ENCODE results near the gene A3GALT2. TPM values are rescaled to one million over a fixed set of nuclear protein-coding genes. Genes with fewer than 3 reads are reported as not detected.

A3GALT2 gene
- total RNA-seq, 1 donor from 2014 or later, result not detected

DNA sequence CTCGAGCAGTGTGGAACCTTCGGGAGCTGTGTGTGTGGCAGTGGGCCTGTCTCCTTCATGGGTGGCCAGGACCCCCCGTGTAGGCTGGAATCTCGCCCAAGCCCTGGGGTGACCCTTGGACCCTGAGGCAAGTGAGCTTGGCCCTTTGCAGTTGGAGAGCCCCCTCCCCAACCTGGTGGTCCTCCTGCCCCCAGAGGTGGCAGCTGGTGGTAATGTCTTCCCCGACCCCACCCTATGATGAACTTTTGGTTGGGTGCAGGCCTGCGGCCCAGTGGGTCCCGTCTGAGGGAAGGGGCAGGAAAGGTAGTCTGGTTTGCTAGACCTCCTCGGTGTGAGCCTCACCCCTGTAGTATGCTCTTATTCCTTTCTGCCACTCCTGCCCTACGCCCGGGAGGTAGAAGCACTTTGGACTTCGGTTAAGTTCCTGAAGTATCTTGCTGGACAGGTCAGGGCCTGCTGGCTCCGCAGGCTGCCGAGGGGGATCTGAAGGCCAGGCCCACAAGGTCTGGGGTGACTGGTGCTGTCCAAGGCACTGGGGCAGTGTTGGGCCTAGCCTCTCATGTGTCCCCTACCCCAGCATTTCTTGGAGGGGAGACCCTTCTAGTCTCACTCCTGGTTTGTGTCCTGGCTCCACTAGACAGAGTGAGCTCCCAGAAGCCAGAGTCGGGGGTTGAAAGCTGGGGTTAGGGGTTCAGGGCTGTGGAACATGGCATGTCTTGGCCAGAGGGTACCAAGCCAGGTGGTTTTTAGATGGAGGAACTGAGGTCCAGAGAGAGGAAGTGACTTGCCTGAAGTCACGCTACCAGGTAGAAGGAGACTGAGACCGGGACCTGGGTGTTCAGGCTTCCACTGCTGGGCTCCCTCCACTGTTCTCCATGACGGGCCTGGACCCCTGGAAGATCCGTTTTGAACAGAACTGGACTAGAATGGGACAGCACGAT is 62.9 kb downstream of the A3GALT2 start:
- intact Hi-C loops (cut with micrococcal nuclease), result loop anchor here (2.0 kb wide), 1 partner anchor 77 kb away; no protein-coding TSS in a partner anchor

DNA sequence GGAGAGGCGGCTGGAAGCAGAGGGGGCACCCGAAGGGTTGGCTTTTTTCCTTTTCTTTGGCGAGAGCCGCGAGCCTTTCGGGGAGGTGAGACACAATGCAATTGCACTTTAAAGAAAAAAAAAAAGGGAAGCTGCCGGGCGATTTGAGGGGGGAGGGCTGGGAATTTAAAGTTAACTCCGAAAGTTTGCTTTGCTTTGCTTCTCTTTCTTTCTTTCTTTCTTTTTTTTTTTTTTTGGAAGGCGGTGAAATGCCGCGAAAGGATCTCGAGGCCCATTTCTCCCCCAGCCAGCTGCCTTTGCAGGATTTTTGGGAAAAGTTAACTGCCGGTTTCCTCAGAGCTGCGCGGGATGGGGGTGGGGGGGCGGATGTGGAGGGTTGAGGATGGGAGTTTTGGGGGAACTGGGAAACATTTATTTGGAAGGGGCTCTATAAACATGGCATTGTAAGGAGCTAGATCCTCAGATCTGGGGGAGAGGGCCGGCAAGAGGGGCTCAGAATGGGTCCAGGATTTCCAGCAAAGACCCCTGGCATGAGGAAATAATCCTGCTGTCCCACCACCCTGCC is 63.6 kb downstream of the A3GALT2 start:
- intact Hi-C loops (cut with micrococcal nuclease), result loop anchor here (2.0 kb wide), 1 partner anchor 76 kb away; no protein-coding TSS in a partner anchor

Other genes starting within 250 kb of the A3GALT2 start
- gene AZIN2, start 239.9 kb downstream of the A3GALT2 start, total RNA-seq, result 5.1 and 7.3 TPM in 2 replicates
- 10.6 and 11.2 TPM in 2 replicates for gene TRIM62, start 139.1 kb downstream of the A3GALT2 start, total RNA-seq
- gene ZNF362, start 64.6 kb downstream of the A3GALT2 start, total RNA-seq, result 26.7 and 29.3 TPM in 2 replicates
- gene PHC2, start 110.0 kb upstream of the A3GALT2 start, total RNA-seq, result 41.3 and 46.6 TPM in 2 replicates
- gene ZSCAN20, start 151.5 kb upstream of the A3GALT2 start, total RNA-seq, result 2.6 and 3.1 TPM in 2 replicates

Measured in T-helper 2 cell treated with Interferon-gamma antibody and Interleukin-4, amounts not matched to agents 100 ng/mL and 5 ng/mL, for 36 hours (primary cell).